ENCODE measurements around the gene RHBDD2.

Gene RHBDD2

GRCh38 chr7:75931680-75932079, 52.8 kb downstream of the RHBDD2 start:
- in situ Hi-C loops (cut with MboI; ENCODE audit: low sequenced_read_pairs, unreplicated experiment) = no loop called here
- DNase-seq (ENCODE audit: low spot score) = no peak
- TF ChIP-seq, protein P1, sequence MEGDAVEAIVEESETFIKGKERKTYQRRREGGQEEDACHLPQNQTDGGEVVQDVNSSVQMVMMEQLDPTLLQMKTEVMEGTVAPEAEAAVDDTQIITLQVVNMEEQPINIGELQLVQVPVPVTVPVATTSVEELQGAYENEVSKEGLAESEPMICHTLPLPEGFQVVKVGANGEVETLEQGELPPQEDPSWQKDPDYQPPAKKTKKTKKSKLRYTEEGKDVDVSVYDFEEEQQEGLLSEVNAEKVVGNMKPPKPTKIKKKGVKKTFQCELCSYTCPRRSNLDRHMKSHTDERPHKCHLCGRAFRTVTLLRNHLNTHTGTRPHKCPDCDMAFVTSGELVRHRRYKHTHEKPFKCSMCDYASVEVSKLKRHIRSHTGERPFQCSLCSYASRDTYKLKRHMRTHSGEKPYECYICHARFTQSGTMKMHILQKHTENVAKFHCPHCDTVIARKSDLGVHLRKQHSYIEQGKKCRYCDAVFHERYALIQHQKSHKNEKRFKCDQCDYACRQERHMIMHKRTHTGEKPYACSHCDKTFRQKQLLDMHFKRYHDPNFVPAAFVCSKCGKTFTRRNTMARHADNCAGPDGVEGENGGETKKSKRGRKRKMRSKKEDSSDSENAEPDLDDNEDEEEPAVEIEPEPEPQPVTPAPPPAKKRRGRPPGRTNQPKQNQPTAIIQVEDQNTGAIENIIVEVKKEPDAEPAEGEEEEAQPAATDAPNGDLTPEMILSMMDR (IDR thresholded peaks at IDR 0.05; ENCODE audit: borderline replicate concordance, control extremely low read depth, extremely low read depth, insufficient read depth, missing control alignments) = no peak

DNA sequence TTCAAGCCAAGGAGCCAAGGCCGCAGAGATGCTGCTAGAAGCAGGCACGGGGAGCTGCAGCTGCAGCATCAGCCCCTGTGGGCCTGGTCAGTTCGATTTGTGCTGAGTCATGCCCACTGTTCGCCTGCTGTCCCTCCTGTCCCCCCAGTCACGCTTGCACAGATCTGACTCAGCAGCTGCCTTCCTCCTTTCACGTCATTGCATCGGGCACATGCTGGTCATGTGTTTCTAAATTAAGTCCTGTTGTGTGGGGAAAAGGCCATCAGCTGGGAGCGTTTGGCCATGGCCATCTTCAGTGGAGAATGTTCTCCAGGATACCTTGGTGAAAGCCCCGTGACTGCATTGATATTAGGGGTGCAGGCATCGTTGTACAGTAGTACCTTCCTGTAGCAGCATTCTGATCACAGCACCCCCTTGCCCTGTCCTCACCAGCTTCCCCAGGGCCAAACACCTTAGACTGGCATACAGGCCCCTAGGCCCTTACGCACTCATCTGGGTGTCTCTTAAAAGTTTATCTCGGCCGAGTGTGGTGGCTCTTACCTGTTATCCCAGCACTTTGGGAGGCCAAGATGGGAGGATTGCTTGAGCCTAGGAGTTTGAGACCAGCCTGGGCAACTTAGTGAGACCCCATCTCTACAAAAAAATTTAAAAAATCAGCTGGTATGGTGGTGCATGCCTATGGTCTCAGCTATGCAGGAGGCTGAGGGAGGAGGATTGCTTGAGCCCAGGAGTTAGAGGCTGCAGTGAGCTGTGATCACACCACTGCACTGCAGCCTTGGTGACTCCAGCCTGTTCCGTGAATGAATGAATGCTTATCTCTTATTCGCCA, 59.3 kb downstream of the RHBDD2 start:
- in situ Hi-C loops (cut with MboI; ENCODE audit: low sequenced_read_pairs, unreplicated experiment) = no loop called here
- TF ChIP-seq, protein P1 (IDR thresholded peaks at IDR 0.05; ENCODE audit: borderline replicate concordance, control extremely low read depth, extremely low read depth, insufficient read depth, missing control alignments) = no peak
- no peak for DNase-seq (ENCODE audit: low spot score)
